ENCODE data around the gene CXCL17.
"Not testable (repeated sequence)": the region's sequence is repeated elsewhere in the genome, so short reads cannot be mapped to it uniquely, and the experiment has no call there.

The CXCL17 gene, protein sequence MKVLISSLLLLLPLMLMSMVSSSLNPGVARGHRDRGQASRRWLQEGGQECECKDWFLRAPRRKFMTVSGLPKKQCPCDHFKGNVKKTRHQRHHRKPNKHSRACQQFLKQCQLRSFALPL

GRCh38 chr19:42442833-42443232, at the start of gene CXCL17:
CXCL17 (minus strand) TSS chr19:42442946; CDS start chr19:42442832, 114 bp downstream.
- DNase-seq, result no peak

DNA sequence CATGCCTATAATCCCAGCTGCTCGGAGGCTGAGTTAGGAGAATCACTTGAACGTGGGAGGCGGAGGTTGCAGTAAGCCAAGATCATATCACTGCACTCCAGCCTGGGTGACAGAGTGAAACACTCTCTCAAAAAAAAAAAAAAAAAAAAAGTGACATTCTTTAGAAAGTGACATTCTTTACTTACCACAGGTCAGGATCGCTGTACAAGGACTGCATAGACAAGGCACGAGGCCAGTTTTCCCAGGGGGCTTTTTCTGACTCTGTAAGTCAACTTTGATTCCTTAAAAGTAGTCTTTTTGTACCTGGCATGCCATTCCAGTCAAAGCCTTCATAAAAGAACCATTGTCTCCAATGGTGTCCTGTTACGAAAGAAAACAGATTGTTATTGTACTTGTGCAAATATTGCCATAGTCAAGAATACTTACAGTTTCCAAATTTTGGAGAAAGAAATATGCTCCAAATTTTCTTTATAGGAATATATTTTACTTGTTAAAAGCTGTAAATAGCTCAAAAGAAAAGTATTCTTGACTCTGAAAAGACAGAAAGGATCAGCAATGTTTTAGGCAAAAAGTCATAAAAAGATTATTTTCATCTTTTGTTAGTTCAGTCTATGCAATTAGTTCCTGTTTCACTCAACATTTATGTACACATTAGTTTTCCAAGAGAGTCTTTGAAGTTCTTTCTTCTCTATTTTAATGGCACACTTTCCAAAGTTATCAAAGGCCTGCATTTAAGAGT, 46.2 kb upstream of the CXCL17 start:
- DNase-seq, result no peak

GRCh38 chr19:42487798-42488178, 45.0 kb upstream of the CXCL17 start:
- DNase-seq, result no peak

DNA sequence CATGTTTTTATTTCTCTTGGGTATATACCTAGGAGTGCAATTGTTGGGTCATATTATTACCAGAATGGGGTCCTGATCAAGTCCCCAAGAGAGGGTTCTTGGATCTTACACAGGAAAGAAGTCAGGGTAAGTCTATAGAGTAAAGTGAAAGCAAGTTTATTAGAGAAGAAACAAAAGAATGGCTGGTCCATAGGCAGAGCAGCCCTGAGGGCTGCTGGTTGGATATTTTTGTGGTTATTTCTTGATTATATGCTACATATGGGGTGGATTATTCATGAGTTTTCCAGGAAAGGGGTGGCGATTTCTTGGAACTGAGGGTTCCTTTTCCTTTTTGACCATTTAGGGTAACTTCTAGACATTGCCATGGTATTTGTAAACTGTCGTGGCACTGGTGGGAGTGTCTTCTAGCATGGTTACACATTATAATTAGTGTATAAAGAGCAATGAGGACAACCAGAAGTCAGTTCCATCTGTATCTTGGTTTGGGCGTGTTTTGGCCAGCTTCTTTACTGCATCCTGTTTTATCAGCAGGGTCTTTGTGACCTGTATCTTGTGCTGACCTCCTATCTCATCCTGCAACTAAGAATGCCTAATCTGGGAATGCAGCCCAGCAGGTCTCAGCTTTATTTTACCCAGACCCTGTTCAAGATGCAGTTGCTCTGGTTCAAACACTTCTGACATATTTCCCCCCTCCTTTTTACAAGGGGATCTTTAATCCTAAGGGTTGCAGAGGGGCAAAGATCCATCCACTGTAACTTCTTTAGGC, 44.5 kb upstream of the CXCL17 start:
- no peak for DNase-seq

- DNase-seq, result not testable (repeated sequence)
These were observed 42.3 kb upstream of the CXCL17 start for GRCh38 chr19:42485036-42485435.

- DNase-seq, result no peak
These were observed 37.8 kb upstream of the CXCL17 start for GRCh38 chr19:42480335-42481095.

DNA sequence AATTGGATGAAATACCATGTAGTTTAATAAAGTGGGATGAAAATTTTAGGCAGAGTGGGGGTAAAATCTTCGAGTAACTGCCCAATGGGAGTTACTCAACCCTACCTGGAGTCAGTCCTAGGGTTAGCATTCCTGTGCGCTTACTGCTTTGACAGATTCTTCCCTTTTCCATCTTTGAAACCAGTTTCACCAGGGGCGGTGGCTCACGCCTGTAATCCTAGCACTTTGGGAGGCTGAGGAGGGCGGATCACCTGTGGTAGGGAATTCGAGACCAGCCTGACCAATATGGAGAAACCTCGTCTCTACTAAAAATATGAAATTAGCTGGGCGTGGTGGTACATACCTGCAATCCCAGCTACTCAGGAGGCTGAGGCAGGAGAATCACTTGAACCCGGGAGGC, 37.0 kb upstream of the CXCL17 start:
- no peak for DNase-seq

- no peak for DNase-seq
These were observed 36.1 kb upstream of the CXCL17 start for GRCh38 chr19:42478765-42479311.

DNA sequence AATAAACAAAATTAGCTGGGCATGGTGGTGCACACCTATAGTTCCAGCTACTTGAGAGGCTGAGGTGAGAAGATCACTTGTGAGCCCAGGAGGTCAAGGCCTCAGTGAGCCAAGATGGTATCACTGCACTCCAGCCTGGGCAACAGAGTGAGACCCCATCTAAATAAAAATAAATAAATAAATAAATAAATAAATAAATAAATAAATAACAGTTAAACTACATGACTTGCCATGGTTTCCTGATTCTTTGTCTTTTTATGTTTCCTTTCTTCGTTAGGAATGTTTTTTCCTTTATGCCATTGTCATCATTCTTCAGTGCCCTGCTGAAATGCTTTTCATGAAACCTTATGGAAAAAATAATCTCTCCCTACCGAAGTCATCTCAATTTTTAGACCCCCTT, 35.2 kb upstream of the CXCL17 start:
- no peak for DNase-seq

GRCh38 chr19:42477117-42477516, 34.4 kb upstream of the CXCL17 start:
- DNase-seq, result no peak

- no peak for DNase-seq
These were observed 32.6 kb upstream of the CXCL17 start for GRCh38 chr19:42475366-42475765.

GRCh38 chr19:42474743-42475142, 32.0 kb upstream of the CXCL17 start:
- no peak for DNase-seq

DNA sequence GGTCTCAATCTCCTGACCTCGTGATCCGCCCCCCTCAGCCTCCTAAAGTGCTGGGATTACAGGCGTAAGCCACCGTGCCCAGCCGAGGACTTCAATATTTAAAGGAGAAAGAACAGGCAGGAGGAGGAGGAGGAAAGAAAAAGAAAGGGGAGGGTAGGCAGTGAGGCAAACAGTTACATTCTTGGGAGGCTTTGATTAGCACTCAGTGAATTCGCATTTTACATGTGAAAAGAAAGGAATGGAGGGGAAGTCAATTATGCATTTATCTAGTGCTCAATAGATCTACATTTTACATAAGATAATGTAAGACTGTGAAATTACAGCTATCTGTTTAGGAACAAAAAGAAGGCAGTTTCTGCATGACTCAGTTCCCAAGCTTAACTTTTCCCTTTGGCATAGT, 30.9 kb upstream of the CXCL17 start:
- no peak for DNase-seq

- no peak for DNase-seq
These were observed 29.8 kb upstream of the CXCL17 start for GRCh38 chr19:42472402-42473147.

GRCh38 chr19:42471554-42472249, 29.0 kb upstream of the CXCL17 start:
- no peak for DNase-seq

- DNase-seq, result no peak
These were observed 26.8 kb upstream of the CXCL17 start for GRCh38 chr19:42469311-42470235.

DNA sequence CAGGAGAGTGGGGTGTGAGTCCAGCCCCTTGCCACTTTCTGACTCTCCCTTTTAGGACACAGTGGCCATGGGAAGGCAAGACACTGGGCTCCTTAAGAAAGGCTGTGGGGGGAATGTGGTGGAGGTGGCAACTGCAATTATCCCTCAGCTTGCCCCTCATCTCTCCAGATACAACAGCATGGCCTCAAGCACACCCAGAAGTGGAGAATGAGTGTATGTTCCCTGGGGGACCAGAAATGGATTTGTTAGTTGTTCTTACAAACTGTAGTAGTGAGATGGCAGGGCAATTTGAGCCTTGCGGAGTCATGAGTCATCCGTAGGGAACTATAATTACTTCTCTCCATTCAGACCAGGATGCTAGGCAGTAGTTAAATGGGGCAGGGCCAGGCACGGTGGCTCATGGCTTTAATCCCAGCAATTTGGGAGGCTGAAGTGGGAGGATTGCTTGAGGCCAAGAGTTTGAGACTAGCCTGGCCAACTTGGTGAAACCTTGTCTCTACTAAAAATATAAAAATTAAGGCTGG, 25.6 kb upstream of the CXCL17 start:
- DNase-seq, result no peak

DNA sequence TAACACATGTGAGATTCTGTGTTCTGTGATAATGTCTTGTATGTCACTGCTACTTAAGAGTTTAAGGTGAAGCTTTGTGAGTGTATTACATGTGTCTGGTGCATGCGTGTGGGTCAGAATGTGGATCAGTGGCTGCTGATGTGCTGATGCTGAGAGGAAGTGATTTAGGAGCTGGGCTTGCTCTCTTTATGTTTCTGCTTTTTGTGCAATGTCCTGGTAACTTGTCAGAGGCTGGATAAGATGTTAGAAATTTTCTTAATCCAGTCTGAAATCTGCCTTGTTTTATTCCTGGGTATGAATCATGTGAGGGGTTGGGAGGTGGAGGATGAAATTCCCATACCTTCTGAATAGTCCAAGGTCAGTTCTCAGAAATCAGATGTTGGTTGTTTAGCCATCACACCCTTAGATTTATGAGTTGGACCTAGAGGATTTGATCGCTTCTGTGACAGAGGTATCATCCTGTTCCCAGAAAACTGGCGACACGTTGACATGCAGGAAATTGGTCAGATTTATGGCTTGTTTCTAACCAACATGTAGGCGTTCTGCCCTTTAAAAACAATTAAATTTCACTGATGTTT, 24.5 kb upstream of the CXCL17 start:
- no peak for DNase-seq

DNA sequence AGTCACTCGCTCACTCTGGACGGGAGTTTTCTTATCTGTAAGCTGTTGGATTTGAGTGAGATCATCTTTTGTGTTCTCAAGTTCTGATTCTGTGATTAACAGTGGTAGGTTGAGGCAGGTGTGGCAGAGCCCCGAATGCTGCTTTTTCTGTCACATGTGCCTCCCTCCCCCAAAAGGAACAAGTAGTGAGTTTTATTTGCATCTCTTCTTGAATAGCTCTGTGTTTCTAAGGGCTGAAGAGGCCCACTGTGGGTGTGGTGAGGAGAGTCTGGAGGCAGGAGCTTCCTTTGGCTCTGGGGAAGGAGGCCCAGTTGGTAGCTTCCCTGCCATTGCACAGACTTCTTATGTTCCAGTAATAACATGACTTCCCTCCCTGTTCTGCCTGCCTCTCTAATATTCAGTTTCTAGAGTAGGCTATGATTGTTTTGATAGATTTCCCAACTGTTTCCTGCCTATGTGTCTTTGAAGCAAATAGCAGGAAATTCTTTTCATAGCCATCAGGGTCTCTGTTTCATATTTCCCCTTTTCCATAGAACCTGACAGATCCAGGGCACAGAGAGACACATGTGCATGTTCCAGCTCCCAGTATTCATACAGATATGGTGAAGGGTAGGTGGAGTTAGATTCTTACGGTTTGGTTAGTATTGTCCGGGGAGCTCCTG, 23.9 kb upstream of the CXCL17 start:
- DNase-seq, result no peak

Measured in activated T-cell treated with anti-CD3 and anti-CD28 coated beads for 4 hours (primary cell).